Subcutaneous abdominal adipose tissue (tissue), 5 donors: ENCODE measurements around the gene VPS37C.
"Not testable (repeated sequence)": the region's sequence is repeated elsewhere in the genome, so short reads cannot be mapped to it uniquely, and the experiment has no call there.

Experiments
- H3K27ac ChIP-seq: one replicate; pipeline ENCODE4 v1.7.0; 2013; ENCODE audit warnings: low read depth, mild to moderate bottlenecking, inconsistent platforms, low read length, moderate library complexity
- H3K27me3 ChIP-seq, 5 donors: one replicate each; pipeline ENCODE4 v1.7.0; 2013; ENCODE audit warnings: low read length in 5 of 5, inconsistent platforms in 1 of 5; ENCODE audit not compliant: control insufficient read depth in 5 of 5, insufficient read depth in 4 of 5
- H3K36me3 ChIP-seq, 5 donors: one replicate each; pipeline ENCODE4 v1.7.0; 2013; ENCODE audit warnings: low read length in 5 of 5; ENCODE audit not compliant: control insufficient read depth in 5 of 5, insufficient read depth in 5 of 5
- H3K4me1 ChIP-seq, 5 donors: one replicate each; pipeline ENCODE4 v1.7.0; 2013; ENCODE audit warnings: low read length in 5 of 5, mild to moderate bottlenecking in 3 of 5, moderate library complexity in 1 of 5; ENCODE audit not compliant: control insufficient read depth in 5 of 5, insufficient read depth in 5 of 5
- H3K4me3 ChIP-seq, 5 donors: one replicate each; pipeline ENCODE4 v1.7.0; 2013; ENCODE audit warnings: low read length in 5 of 5, low read depth in 1 of 5
- H3K9ac ChIP-seq, 5 donors: one replicate each; pipeline ENCODE4 v1.7.0; 2013; ENCODE audit warnings: low read length in 5 of 5, mild to moderate bottlenecking in 4 of 5, moderate library complexity in 3 of 5
- H3K9me3 ChIP-seq, 5 donors: one replicate each; pipeline ENCODE4 v1.7.0; 2013; ENCODE audit warnings: low read length in 5 of 5; ENCODE audit not compliant: control insufficient read depth in 5 of 5
- donor health status: healthy.
- donor health status: healthy.
- donor health status: healthy.
- donor health status: healthy.
- donor health status: healthy.

The VPS37C gene

DNA sequence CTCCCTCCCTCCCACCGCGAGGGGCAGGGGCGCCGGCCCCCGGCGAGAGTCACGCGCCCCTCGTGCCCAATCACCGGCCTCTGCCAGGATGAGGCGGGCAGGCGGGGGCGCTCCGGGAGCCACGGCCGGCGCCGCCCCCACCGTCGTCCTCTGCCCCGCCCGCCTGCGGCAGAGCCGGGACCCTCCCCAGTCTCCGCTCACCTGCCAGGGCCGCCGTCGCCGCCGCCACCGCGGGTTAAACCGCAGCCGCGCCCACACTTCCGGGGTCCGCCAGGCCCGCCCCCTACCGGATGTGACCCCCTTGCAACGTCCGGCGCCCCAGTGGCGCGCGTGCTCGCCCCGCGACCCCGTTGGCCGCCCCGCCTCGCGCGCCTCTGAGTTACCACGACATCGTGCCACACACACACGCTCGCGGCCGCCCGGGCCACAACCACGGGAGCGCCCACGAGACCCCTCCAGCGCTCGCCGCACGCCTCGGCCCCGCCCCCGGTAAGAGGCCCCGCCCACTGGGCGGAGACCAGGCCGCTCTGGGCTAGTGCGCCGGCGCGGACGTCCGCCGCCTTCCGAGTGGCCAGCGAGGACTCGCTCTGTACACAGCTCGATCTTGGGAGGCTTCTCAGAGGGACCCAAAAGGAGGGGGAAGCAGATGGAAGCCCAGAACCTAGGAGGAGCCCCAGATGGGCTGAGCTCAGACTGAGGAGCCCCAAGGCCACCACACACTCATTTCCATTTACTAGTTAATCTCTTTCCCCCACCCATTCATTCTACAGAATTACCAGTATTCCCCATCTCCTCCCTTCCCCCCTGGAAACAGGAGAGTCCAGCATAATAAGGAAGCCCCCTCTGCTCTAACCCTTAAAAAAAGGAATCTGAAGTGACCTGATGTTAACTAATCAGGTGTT lies at the start of gene VPS37C:
TSS of gene VPS37C (minus strand) at position 237 of the 902 bp plus-strand sequence. CDS start 22,597 bp downstream, outside the sequence.
- Histone ChIP-seq H3K9me3 (no peaks in the 10 kb centered on the region), H3K36me3 (peaks cover 0 to 4% (median 0%) of the 10 kb centered on the region in 5 donors), H3K9ac (peak within 1 kb of the TSS; percentile 85 to 90 (median 89)), H3K27me3 (no peaks in the 10 kb centered on the region), H3K4me3 (peak within 1 kb of the TSS; percentile 80 to 99 (median 87)), H3K4me1 (peaks cover 5 to 37% (median 32%) of the 10 kb centered on the region in 5 donors), H3K27ac (peak within 1 kb of the TSS; percentile 93)

DNA sequence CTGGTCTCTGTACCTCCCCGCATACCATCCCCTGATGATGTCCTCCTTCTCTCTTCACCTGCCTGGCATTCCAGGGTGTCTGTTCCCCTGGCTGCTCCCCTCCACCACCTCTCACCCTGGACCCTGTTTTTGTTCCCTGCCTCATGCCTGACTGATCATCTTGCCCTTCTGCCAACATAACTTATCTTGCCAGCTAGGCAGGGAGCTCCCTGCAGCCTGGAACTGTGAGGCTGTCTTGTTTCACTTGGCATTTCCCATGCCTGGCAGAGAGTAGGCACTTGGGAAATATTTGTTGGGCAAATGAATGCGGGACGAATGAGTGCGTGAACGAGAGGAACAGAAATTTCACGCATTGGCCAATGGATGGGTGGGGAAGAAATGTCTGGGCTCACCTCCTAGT lies 49.4 kb upstream of the VPS37C start:
- H3K4me3 ChIP-seq, H3K9me3 ChIP-seq: not testable (repeated sequence)

DNA sequence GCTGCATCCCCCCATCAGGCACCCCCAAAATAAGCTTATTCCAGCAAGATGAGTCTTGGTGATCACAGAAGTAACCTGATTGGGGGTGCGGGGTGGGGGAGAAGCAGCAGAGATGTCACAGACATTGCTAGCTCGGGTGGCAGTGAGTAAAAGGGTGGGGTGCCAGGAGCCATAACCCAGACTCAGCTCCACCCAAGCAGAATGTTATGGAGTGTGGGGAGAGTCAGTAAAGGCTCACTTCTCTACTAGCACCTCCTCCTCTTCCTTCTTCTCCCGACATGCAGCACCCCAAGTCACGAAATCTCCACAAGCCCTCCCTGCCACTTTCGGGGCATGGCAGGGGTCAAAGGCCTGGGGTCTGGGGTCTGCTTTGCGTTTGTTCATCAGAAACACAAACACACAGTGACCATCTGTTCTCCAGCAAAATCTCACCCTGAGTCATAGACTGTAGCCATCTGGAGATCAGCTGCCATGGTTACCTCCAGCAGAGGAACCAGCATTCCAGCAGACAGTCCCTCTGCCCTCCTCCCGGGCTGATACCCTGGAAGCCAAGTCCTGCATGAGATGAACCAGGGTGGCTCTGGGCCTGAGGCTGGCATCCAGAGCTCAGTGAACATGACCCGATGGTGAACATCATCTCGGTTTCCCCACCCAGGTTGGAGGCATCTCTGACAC lies 46.5 kb upstream of the VPS37C start:
- H3K36me3 ChIP-seq, H3K4me3 ChIP-seq, H3K27ac ChIP-seq, H3K9me3 ChIP-seq, H3K27me3 ChIP-seq, H3K4me1 ChIP-seq, H3K9ac ChIP-seq: not testable (repeated sequence)

More for the DNA sequence above, 49.4 kb upstream of the VPS37C start:
- not testable (repeated sequence) for H3K9ac ChIP-seq, H3K4me1 ChIP-seq, H3K27ac ChIP-seq, H3K27me3 ChIP-seq, H3K36me3 ChIP-seq

DNA sequence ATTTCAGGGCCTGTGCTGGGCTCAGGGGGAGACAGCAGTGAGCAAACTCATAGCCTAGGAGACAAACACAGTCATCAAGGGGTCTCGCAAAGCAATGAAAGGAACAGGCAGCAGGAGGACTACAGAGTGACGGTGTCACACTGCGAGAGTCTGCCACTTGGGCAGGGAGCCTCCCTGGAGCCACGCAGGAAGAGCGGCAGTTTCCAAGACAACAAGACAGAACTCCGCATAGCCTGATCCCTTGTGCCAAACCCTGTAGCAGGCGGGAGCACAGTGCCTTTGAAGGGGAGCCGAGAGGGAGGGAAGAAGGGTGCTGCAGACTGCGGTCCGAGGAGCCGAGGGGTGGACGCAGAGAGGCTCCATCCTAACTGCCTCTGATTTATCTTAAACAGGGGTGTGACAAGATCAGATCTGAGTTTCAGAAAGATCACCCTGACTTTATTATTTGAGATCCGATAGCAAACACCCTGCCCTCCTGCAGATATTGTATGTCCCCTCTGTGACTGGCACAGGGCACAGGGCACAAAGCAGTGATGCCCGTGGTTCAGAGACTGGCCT lies 43.4 kb upstream of the VPS37C start:
- not testable (repeated sequence) for H3K9me3 ChIP-seq

DNA sequence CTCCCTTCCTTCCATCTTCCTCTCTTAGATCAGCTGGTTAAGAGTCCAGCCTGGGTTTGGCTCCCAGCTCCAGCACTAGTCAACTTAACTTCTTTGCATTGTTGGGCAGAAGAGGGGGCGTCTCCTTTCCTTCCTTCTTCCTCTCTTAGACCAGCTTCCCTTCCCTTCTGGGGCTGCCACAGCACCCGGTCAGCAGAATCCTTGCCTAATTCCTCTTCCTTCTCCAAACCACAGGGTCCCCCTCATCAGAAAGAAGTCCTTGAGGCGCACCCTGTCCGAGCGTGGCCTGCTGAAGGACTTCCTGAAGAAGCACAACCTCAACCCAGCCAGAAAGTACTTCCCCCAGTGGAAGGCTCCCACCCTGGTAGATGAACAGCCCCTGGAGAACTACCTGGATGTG lies 42.6 kb upstream of the VPS37C start:
- not testable (repeated sequence) for H3K36me3 ChIP-seq, H3K9me3 ChIP-seq, H3K27ac ChIP-seq

More for the DNA sequence above, 43.4 kb upstream of the VPS37C start:
- not testable (repeated sequence) for H3K9ac ChIP-seq, H3K36me3 ChIP-seq, H3K27me3 ChIP-seq, H3K4me1 ChIP-seq, H3K4me3 ChIP-seq, H3K27ac ChIP-seq

DNA sequence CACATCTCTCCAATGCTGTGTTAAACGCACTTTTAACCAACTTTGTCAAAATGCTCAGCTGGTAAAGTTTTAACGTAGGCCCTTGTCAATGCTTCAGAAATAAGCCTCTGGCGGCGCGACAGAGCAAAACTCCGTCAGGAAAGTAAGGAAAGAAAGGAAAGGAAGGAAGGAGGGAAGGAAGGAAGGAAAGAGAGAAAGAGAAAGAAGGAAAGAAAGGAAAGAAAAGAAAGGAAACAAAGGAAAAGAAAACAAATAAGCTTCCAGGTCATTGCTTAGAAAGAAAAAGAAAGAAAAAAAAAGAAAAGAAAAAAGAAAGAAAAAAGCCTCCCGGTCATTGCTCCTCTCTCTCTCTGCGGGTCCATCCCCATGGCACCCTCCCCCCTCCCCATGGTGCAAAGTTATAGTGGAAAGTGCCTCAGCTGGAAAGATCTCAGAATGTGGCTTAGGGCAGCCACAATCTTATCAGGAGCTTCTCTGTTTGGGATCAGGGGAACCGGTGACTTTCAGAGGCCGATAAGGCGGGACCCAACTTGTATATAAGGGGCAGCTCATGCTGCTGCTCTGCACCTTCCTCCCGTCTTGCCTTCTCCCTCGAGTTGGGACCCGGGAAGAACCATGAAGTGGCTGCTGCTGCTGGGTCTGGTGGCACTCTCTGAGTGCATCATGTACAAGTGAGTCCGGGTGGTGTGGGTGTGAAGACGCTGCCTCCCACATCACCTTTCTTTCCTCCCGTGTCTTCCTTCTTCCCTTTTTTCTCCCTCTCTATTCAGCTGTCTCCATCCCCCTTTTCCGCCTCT lies 41.9 kb upstream of the VPS37C start, which contains the start of gene PGA3:
TSS of gene PGA3 (plus strand) at position 566 of the 797 bp plus-strand sequence. CDS start at position 616, 50 bp downstream.
- H3K4me3 ChIP-seq, H3K9ac ChIP-seq, H3K27me3 ChIP-seq, H3K4me1 ChIP-seq, H3K36me3 ChIP-seq, H3K27ac ChIP-seq: not testable (repeated sequence)
- peaks cover 0 to 12% (median 11%) of the 10 kb centered on the region in 5 donors for H3K9me3 ChIP-seq

More for the DNA sequence above, 42.6 kb upstream of the VPS37C start:
- H3K9ac ChIP-seq, H3K4me1 ChIP-seq, H3K27me3 ChIP-seq, H3K4me3 ChIP-seq: not testable (repeated sequence)

DNA sequence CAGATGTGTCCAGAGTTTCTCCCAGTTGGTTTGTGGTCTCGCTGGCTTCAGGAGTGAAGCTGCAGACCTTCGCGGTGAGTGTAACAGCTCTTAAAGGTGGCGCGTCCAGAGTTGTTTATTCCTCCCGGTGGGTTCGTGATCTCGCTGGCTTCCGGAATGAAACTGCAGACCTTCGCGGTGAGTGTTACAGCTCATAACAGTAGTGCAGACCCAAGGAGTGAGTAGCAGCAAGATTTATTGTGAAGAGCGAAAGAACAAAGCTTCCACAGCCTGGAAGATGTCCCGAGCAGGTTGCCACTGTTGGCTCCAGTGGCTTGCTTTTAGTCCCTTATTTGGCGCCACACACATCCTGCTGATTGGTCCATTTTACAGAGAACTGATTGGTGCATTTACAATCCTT lies 40.2 kb upstream of the VPS37C start:
- Histone ChIP-seq H3K4me3 (no peak overlapping the region), H3K27ac (no peak overlapping the region), H3K27me3 (peaks cover 0 to 2% (median 0%) of the 10 kb centered on the region in 5 donors), H3K4me1 (no peaks in the 10 kb centered on the region), H3K9me3 (peaks cover 0 to 12% (median 11%) of the 10 kb centered on the region in 5 donors), H3K9ac (no peak overlapping the region), H3K36me3 (no peaks in the 10 kb centered on the region)

DNA sequence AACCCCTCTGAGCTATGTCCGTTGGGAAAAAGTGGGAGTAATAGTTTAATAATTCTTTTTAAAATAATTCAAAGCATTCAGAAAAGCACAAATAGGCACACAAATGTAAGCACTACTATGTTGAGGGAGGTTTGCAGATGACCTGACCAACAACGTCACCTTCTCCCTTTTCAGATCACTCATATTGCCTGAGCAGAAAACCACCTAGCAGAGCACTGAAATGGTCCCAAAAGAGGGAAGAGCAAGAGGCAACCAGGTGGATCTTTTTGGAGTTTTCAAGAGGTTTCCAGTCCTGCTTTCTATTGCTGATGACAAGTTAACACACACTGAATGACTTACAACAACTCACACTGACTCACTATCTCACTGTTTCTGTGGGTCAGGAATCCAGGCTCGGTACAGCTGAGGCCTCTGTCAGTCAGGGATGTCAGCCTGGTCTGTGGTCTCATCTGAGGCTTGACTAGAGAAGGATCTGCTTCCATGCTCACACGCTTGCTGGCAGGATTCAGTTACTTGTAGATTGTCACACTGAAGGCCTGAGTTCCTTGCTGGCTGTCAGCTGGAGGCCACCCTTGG lies 37.8 kb upstream of the VPS37C start:
- Histone ChIP-seq H3K27me3 (peaks cover 0 to 2% (median 0%) of the 10 kb centered on the region in 5 donors), H3K36me3 (no peaks in the 10 kb centered on the region), H3K4me3 (no peak overlapping the region), H3K4me1 (no peaks in the 10 kb centered on the region), H3K9me3 (peaks cover 0 to 12% (median 11%) of the 10 kb centered on the region in 5 donors), H3K9ac (no peak overlapping the region), H3K27ac (no peak overlapping the region)

DNA sequence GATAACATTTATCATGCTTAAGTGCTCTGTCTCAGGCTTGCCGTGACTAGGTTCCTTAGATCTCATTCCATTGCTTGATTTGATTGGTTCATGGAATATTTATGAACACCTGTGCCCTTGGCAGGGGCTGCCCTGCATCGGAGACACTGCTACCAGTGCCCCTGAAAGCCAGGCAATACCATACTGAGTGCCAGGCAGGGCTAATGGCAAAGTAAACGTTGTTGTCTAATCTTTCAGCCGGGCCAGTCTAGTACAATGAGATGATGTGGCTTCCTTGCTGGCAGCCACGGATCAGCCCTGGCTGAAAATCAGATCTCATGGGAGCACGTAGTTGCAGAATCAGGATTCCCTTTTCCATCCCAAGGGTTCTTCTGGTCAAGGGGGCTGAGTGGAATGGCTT lies 37.1 kb upstream of the VPS37C start:
- Histone ChIP-seq H3K9me3 (peaks cover 0 to 12% (median 11%) of the 10 kb centered on the region in 5 donors), H3K27me3 (peaks cover 0 to 6% (median 0%) of the 10 kb centered on the region in 5 donors), H3K4me3 (no peak overlapping the region), H3K9ac (no peak overlapping the region), H3K36me3 (no peaks in the 10 kb centered on the region), H3K4me1 (no peaks in the 10 kb centered on the region), H3K27ac (no peak overlapping the region)
